Measurements from ENCODE around the gene ANKRD26. TPM values are rescaled to one million over a fixed set of nuclear protein-coding genes. Genes with fewer than 3 reads are reported as not detected.

ANKRD26 gene
- total and polyA plus RNA-seq, 2 experiments from 2014 or later, result 7.9 to 23.1 TPM

- H4K20me1 ChIP-seq (replicated peaks; ENCODE audit: insufficient read depth), result no peaks in the 10 kb centered on the region
- no peak overlapping the region for H3K4me3 ChIP-seq
- no peaks in the 10 kb centered on the region for H3K79me2 ChIP-seq (replicated peaks; ENCODE audit: insufficient read depth)
- no peaks in the 10 kb centered on the region for H3K4me1 ChIP-seq (ENCODE audit: insufficient read depth)
- H3K9me3 Mint-ChIP-seq, result no peaks in the 10 kb centered on the region; the same call in 2 of the 3 replicates
- peaks cover 2% of the 10 kb centered on the region for H3K27me3 Mint-ChIP-seq (ENCODE audit: insufficient read depth, low read depth, poor library complexity)
- no peak overlapping the region for H2AFZ ChIP-seq
- no peak overlapping the region for H3K27ac ChIP-seq (ENCODE audit: low read depth)
- H3K4me3 Mint-ChIP-seq, result no peak overlapping the region
- no peaks in the 10 kb centered on the region; the same call in 1 of the 2 replicates for H3K36me3 ChIP-seq (ENCODE audit: insufficient read depth)
- no peak overlapping the region for H3K4me2 ChIP-seq
- H3F3A ChIP-seq (replicated peaks; ENCODE audit: low read depth), result no peaks in the 10 kb centered on the region
- no peaks in the 10 kb centered on the region for H3K27me3 ChIP-seq (ENCODE audit: insufficient read depth)
- DNase-seq (ENCODE audit: low spot score) (no peak), ATAC-seq (no peak)
- H3K36me3 Mint-ChIP-seq (ENCODE audit: low read depth), result peaks cover 9% of the 10 kb centered on the region
- H3K9me2 ChIP-seq (ENCODE audit: insufficient read depth), result no peaks in the 10 kb centered on the region
- no peak overlapping the region; the same call in 1 of the 2 replicates for H3K27ac Mint-ChIP-seq
- H3K4me1 Mint-ChIP-seq, result peaks cover 9% of the 10 kb centered on the region
- TF ChIP-seq ZNF114 (CRISPR knock-in tag; IDR thresholded peaks at IDR 0.05) (no peak), EZH2phosphoT487 (IDR thresholded peaks at IDR 0.05; ENCODE audit: unreplicated experiment) (no peak), EZH2 (IDR thresholded peaks at IDR 0.05; ENCODE audit: low read depth, unreplicated experiment) (no peak), POLR2AphosphoS5 (IDR thresholded peaks at IDR 0.05; ENCODE audit: low read depth) (no peak), JUNB (IDR thresholded peaks at IDR 0.05; ENCODE audit: unreplicated experiment) (no peak), ZNF331 (CRISPR knock-in tag; IDR thresholded peaks at IDR 0.05; ENCODE audit: low read depth) (no peak), CTCF (conservative IDR thresholded peaks at IDR 0.05; ENCODE audit: low read depth in 2 of 2) (no peak), CREB1 (CRISPR knock-in tag; IDR thresholded peaks at IDR 0.05; ENCODE audit: low read depth) (no peak), NANOG (IDR thresholded peaks at IDR 0.05; ENCODE audit: borderline replicate concordance) (no peak), STAT1 (IDR thresholded peaks at IDR 0.05; ENCODE audit: unreplicated experiment) (no peak)
- TF ChIP-seq, protein P1, sequence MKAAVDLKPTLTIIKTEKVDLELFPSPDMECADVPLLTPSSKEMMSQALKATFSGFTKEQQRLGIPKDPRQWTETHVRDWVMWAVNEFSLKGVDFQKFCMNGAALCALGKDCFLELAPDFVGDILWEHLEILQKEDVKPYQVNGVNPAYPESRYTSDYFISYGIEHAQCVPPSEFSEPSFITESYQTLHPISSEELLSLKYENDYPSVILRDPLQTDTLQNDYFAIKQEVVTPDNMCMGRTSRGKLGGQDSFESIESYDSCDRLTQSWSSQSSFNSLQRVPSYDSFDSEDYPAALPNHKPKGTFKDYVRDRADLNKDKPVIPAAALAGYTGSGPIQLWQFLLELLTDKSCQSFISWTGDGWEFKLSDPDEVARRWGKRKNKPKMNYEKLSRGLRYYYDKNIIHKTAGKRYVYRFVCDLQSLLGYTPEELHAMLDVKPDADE (IDR thresholded peaks at IDR 0.05), result no peak
- TF ChIP-seq, protein P2, sequence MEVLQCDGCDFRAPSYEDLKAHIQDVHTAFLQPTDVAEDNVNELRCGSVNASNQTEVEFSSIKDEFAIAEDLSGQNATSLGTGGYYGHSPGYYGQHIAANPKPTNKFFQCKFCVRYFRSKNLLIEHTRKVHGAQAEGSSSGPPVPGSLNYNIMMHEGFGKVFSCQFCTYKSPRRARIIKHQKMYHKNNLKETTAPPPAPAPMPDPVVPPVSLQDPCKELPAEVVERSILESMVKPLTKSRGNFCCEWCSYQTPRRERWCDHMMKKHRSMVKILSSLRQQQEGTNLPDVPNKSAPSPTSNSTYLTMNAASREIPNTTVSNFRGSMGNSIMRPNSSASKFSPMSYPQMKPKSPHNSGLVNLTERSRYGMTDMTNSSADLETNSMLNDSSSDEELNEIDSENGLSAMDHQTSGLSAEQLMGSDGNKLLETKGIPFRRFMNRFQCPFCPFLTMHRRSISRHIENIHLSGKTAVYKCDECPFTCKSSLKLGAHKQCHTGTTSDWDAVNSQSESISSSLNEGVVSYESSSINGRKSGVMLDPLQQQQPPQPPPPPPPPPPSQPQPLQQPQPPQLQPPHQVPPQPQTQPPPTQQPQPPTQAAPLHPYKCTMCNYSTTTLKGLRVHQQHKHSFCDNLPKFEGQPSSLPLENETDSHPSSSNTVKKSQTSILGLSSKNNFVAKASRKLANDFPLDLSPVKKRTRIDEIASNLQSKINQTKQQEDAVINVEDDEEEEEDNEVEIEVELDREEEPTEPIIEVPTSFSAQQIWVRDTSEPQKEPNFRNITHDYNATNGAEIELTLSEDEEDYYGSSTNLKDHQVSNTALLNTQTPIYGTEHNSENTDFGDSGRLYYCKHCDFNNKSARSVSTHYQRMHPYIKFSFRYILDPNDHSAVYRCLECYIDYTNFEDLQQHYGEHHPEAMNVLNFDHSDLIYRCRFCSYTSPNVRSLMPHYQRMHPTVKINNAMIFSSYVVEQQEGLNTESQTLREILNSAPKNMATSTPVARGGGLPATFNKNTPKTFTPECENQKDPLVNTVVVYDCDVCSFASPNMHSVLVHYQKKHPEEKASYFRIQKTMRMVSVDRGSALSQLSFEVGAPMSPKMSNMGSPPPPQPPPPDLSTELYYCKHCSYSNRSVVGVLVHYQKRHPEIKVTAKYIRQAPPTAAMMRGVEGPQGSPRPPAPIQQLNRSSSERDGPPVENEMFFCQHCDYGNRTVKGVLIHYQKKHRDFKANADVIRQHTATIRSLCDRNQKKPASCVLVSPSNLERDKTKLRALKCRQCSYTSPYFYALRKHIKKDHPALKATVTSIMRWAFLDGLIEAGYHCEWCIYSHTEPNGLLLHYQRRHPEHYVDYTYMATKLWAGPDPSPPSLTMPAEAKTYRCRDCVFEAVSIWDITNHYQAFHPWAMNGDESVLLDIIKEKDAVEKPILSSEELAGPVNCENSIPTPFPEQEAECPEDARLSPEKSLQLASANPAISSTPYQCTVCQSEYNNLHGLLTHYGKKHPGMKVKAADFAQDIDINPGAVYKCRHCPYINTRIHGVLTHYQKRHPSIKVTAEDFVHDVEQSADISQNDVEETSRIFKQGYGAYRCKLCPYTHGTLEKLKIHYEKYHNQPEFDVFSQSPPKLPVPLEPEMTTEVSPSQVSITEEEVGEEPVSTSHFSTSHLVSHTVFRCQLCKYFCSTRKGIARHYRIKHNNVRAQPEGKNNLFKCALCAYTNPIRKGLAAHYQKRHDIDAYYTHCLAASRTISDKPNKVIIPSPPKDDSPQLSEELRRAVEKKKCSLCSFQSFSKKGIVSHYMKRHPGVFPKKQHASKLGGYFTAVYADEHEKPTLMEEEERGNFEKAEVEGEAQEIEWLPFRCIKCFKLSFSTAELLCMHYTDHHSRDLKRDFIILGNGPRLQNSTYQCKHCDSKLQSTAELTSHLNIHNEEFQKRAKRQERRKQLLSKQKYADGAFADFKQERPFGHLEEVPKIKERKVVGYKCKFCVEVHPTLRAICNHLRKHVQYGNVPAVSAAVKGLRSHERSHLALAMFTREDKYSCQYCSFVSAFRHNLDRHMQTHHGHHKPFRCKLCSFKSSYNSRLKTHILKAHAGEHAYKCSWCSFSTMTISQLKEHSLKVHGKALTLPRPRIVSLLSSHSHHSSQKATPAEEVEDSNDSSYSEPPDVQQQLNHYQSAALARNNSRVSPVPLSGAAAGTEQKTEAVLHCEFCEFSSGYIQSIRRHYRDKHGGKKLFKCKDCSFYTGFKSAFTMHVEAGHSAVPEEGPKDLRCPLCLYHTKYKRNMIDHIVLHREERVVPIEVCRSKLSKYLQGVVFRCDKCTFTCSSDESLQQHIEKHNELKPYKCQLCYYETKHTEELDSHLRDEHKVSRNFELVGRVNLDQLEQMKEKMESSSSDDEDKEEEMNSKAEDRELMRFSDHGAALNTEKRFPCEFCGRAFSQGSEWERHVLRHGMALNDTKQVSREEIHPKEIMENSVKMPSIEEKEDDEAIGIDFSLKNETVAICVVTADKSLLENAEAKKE (CRISPR knock-in tag; IDR thresholded peaks at IDR 0.05), result no peak
- TF ChIP-seq, protein P3, sequence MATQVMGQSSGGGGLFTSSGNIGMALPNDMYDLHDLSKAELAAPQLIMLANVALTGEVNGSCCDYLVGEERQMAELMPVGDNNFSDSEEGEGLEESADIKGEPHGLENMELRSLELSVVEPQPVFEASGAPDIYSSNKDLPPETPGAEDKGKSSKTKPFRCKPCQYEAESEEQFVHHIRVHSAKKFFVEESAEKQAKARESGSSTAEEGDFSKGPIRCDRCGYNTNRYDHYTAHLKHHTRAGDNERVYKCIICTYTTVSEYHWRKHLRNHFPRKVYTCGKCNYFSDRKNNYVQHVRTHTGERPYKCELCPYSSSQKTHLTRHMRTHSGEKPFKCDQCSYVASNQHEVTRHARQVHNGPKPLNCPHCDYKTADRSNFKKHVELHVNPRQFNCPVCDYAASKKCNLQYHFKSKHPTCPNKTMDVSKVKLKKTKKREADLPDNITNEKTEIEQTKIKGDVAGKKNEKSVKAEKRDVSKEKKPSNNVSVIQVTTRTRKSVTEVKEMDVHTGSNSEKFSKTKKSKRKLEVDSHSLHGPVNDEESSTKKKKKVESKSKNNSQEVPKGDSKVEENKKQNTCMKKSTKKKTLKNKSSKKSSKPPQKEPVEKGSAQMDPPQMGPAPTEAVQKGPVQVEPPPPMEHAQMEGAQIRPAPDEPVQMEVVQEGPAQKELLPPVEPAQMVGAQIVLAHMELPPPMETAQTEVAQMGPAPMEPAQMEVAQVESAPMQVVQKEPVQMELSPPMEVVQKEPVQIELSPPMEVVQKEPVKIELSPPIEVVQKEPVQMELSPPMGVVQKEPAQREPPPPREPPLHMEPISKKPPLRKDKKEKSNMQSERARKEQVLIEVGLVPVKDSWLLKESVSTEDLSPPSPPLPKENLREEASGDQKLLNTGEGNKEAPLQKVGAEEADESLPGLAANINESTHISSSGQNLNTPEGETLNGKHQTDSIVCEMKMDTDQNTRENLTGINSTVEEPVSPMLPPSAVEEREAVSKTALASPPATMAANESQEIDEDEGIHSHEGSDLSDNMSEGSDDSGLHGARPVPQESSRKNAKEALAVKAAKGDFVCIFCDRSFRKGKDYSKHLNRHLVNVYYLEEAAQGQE (IDR thresholded peaks at IDR 0.05; ENCODE audit: unreplicated experiment), result no peak
Measured at GRCh38 chr10:26977635-26978034, 122.7 kb downstream of the ANKRD26 start.

Data from GM23338 (cell line).